Measurements from ENCODE around the gene LMTK2.
A peak's percentile ranks its signal among the peaks of the same experiment; 100 is the strongest.

The LMTK2 gene

DNA sequence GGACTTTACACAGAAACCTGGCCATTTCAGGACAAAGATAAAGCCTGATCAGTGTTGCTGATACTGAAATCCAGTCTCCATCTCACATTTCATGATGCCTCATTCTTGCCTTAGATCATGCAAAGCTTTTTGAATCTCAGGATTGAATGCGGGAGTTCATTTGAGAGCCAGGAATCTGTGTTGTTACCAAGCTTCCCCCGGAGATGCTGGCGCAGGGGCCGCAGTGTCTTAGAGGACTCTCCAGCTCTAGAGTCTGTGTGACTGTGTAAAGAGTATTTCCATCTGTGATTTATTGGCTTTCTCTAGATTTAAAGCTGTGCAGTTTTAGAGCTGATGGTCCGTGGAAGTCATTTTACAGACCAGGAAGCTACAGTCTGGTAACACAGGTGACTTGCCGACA, 32.0 kb downstream of the LMTK2 start:
- DNase-seq, result no peak

- no peak for DNase-seq
Measured at GRCh38 chr7:98142658-98143057, 36.0 kb downstream of the LMTK2 start.

GRCh38 chr7:98148607-98149006, 41.9 kb downstream of the LMTK2 start:
- no peak for DNase-seq

DNA sequence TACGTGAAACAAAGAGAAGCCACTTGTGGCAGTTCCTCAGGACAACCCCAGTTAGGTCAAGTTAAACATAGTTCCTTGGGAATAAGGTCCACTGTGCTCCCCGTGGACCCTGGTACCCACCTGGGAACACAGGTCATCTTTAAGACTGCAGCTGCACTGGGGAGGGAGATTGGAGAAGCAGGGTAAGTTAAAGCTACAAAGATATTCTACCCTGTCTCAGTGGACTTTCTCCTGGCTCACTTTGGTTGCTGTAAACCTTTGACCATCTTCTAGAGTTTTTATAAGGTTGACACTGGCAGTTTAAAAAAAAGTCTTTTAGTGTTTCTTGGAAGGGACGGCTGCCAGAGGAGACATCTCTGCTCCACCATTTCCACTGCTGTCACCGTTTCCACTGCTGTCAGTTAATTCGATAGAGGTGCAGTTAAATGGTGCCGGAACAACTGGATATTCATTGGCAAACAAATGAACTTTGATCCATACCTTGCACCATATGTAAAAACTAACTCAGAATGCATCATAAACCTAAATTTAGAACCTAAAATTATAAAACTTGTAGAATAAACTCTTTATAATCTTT, 42.5 kb downstream of the LMTK2 start:
- no peak for DNase-seq

DNA sequence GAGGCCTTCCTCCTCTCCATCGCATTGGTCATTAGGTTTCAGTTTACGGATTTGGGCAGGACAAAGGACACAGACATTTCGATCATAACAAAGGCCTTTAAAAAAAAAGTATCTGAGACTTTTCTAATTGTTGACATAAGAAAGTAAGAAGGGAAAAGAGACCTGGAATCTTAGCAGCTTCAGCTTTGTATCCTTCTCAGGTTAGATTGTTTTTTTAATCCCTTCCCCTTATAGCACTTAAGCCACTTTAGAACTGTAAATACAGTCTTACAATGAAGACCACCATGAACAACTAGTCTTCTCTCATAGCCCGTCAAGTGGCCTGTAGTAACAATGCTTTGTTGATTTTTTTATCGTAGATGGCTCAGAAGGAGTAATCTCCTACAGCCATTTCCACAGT, 45.2 kb downstream of the LMTK2 start:
- no peak for DNase-seq

GRCh38 chr7:98156700-98157099, 50.0 kb downstream of the LMTK2 start:
- no peak for DNase-seq

GRCh38 chr7:98157761-98158160, 51.1 kb downstream of the LMTK2 start:
- DNase-seq, result no peak

DNA sequence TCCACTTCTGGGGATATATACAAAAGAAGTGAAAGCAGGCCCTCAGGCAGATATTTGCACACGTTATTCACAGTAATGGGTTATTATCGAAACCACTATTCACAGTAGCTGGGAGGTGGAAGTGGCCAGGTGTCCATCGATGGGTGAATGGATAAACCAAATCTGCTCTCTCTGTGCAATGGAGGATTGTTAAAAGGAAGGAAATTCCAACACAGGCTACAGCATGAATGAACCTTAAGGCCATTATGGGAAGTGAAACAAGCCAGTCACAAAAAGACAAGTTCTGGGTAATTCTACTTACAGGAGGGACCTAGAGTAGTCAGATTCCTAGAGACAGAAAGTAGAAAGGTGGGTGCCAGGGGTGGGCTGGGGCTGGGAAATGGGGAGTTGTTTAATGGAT, 56.1 kb downstream of the LMTK2 start:
- DNase-seq, result no peak

DNA sequence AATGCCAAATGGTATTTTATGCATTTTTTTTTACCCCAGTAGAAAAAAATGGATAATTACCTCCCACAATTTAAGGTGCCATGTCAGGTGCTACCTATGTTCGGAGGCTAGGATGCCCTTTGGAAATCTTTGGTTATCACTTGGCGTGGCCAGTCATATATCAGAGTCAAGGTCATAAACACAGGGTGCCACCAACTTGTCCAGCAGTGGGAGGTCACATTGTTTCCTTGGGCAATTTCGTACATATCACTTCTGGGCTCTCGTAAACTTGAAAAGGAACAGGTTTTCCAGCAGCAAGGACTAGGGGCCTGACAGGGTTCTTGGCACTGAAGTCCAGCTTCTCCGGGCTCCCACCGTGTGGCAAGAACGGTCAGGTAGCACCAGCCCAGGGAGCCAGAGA, 56.6 kb downstream of the LMTK2 start:
- no peak for DNase-seq

DNA sequence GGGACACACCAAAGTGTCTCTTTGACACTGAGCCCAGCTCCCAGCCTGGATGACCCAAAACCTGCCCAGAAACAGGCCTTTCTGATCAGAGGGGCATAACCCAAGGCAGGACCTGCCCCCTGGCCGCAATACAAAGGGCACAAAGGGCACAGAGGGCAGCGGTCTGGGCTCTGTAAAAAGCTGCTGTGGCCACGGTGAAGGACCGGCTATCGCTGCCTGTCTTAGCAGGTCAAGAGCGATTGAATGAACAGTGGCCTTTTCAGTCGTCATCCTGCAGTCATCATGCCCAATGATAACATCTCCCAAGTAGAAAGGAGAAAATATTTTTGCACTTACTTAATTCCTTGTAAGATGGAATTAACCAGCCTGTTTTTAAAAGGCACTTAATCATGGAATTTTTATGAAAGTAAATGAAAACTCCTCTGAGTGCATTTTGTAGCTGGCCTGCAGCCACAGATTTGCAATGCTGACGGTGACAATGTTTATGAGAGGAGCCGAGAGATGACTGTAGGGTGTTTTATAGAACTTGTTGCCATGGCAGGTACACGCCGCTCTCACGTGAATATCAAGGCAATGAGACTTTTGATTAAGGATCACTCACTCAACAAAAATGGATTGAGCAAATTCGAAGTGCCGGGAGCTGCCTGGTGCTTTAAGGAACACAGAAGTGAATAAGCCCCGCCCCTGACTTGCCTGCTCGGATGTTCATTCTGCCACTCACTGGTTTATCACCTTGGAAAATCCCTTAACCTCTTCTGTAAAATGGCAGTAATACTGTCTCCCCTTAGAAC, 57.2 kb downstream of the LMTK2 start:
- no peak for DNase-seq

DNA sequence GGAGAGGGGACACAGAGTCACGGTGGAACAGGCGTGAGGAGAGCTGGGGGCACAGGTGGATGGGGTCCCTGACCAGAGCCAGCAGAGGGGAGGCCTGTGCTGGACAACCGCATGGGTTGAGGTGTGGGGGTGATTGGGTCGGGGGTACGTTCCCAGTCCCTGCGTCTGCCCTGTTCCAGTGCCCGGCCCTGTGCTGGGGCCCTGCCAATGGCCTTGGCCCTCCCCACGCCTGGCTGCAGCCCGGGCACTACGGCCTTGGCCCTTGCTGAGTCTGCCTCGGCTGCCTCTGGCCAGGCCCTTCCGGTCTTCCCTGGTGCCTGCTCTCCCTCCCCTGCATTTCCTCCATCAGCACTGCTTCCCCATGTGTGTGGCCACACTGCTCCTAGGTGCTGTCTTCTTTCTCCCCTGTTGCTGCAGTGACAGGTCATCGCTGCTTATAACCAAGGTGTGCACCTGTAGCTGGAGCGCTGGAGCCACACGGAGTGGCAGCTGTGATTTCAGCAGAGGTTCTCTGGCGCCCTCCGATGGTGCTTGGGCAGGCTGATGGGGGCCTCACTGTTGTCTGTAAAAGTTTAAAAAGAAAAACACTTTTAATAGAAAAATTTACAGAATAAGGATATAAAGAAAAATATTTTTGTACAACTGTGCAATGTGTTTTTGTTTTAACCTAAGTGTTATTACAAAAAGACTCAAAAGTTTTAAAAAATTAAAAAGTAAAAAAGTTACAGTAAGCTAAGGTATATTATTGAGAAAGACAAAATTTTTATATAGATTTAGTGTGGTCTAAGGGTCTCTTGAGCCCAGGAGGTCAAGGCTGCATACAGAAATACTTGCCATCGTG, 59.4 kb downstream of the LMTK2 start:
- DNase-seq, result no peak

DNA sequence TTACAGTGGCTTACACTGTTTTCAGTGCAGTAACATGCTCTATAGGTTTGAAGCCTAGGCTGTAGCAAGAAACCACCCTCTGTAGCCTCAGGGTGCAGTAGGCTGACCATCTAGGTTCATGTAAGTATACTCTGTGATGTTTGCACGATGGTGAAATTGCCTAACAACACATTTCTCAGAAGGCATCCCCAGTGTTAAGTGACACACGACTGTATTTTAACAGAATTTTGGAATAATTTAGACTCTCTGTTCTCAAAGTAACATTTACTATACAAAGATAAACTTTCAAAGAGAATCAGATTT, 60.0 kb downstream of the LMTK2 start:
- DNase-seq, result no peak

DNA sequence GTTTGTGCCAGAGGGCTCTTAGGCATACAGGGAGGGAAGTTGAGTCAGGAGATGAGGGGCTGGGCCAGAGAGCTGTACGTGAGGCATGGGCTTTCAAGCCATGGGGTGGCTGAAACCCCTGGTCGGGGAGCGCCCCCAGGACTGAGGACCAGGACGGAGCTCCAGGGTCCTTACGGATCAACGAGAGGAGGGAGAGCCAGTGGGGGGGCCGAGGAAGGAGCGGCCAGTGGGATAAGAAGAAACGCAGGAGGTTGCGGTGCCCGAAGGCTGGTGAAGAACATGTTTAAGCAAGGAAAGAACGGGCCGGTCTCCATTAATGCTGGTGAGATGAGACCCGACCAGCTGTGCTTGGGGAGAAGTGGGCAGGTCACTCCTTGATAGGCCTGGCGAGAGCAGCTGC, 61.0 kb downstream of the LMTK2 start:
- DNase-seq, result no peak

- peak; percentile 68 for DNase-seq
Measured at GRCh38 chr7:98168181-98168903, 61.7 kb downstream of the LMTK2 start.

DNA sequence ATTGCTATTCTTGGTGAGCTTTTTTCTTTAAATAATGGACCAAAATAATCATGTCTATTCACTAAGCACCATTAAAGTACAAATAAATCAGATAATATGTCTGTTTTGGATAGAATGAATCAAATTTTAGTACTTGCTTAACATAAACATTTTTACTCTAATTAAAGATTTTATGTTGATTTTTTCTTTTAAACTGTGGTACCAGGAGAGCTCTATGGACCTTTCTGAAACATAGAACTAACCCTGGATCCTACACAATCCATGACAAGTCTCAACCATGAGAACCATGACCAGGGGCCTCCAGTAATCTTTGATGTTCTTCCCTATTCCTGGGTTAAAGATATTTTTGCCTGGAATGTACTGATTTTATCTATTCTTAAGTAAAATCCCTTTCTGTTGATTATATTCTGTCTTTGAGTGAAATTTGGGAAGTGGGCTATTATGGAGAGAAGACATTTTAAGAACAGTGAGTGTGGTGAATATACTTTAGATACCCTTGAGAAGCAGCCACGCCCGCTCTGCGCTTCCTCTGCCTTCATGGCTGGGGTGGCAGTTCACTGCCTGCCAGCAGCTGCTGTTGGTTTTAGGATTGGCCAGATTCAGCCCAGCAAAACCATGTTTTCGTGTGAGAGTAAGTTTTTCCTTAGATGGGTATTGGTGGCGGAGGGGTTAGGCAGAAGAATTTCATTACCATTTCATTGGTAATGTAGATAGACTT, 62.4 kb downstream of the LMTK2 start:
- no peak for DNase-seq

- DNase-seq, result no peak
Measured at GRCh38 chr7:98170966-98171365, 64.3 kb downstream of the LMTK2 start.

GRCh38 chr7:98171449-98171848, 64.8 kb downstream of the LMTK2 start:
- DNase-seq, result no peak

DNA sequence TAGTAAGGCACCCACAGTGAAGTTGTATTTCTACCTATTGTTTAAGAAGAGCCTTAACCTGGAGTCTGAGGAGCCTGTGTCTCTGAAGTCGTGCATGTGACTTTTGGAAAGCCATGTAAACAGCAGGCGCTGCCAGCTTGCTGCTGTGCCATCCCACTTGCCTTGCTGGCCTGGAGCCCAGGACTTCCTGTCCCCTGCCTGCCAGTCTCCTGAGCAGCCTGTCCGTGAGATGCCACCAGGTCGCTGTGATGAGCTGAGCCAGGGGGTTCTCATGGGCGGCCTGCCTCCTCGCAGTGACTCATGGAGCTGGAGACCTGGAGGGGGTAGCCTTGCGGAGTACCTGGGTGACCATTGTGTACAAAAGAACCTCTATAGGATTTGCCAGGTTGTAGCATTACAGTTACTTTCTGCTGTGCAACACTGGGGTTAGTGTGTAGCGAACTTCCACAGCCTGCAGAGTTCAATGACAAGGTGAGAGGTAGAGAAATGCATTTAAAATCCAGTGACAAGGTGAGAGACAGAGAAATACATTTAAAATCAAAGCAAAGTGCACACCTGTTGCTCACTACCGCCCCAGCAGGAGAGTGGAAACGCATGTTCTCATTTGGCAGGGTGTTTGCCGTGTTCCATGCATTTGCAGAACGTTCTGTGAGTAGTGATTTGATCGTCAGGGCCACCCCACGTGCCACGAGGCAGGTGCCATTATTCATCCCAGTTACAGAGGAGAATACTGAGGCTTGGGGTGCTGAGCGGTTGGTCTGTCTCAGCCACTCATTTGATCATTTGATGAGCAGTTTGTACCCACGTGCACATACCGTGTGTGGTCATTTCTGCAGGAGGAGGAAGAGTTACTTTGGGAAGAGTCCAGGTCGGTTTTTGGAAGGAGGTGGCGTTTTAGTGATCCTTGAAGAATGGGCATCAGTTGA, 67.9 kb downstream of the LMTK2 start:
- no peak for DNase-seq

DNA sequence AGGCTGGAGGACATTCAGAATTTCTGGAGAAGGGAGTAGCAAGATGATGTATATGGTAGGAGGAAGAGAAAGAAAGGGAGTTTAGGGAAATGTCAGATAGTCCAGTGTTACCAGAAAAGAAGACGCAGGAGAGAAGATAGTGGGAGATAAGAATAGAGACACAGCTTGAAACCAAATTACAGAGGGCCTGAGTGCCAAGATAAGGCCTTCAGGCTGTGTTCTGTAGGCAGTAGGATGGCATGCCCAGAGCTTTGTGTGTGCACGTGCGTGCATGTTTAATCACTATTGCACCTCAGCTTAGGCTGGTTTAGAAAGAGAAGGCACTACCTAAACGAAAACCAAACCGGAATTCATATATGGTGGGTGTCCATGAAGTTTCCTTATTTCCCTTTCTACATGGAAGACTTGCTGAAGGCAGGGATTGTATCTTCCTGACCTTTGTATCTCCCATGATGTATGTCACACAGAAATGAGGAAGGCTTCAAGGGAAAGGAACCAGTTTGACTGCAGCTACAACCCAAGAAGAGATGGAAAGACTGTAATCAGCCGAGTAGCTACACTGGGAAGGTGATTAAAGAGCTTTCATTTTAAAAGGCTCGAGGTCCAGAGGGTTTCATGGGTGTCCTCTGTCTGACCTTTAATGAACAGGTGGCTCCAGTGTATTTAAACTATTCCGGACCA, 68.7 kb downstream of the LMTK2 start:
- no peak for DNase-seq

GRCh38 chr7:98177553-98177952, 70.9 kb downstream of the LMTK2 start:
- no peak for DNase-seq

DNA sequence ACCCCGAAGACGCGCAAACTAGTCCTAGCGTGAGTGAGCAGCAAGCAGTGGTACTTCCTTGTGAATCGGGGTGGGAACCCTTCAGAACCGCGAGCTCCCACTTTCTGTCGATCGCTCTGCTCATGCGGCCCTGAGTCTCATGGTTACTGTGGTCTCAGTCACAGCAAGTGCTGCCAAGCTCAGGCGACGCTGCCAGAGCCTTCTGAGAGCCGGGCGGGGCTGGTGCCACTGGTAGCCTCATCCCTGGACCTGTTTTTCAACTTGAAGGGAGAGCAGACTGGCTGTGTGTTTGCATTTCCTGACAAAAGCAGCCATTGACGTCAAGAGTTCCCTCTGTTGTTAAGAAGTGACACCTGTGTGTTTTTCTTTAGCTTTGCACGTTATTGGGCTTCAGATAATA, 71.7 kb downstream of the LMTK2 start:
- no peak for DNase-seq
